GM06990 (cell line): ENCODE measurements around the gene TCOF1.
A peak's percentile ranks its signal among the peaks of the same experiment; 100 is the strongest.

Experiments
- DNase-seq: peaks from one replicate; pipeline ENCODE4 v3.0.0-alpha.2; 2011; ENCODE audit not compliant: insufficient read length; ENCODE audit errors: extremely low read depth
- H3K27me3 ChIP-seq: replicated peaks from 2 replicates; pipeline ENCODE4 v1.6.0; 2011; ENCODE audit warnings: low read length; ENCODE audit not compliant: control insufficient read depth, insufficient read depth
- H3K36me3 ChIP-seq: 2 replicates; pipeline ENCODE4 v1.5.1; 2011; ENCODE audit warnings: low read length; ENCODE audit not compliant: control insufficient read depth, insufficient read depth
- H3K4me3 ChIP-seq: replicated peaks from 2 replicates; pipeline ENCODE4 v1.5.1; 2011; ENCODE audit warnings: low read depth, mild to moderate bottlenecking, control low read depth, low read length
- CTCF ChIP-seq: IDR thresholded peaks from 2 replicates; pipeline ENCODE4 v1.5.1; 2011; ENCODE audit warnings: low read length, control low read depth, mild to moderate bottlenecking, inconsistent platforms; ENCODE audit not compliant: insufficient read depth, poor library complexity, severe bottlenecking

The TCOF1 gene

DNA sequence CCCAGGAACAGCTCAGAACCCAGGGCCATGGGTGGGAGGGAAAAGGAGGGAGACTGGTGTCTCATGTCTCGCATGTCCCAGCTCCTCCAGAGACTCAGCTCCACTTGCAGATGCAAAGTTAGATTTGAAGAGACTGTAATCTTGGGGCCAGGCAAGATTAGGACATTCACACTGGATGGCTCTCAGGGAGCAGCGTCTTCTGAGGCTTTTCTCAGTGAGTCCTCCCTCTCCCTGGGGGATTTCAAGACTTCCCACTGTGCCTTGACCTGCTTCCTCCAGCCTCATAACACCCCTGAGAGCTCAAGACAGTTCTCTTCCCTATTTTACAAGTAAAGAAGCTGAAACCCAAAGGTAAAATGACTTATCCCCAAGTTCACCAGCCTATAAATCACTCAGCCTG is 10.5 kb upstream of the TCOF1 start:
- TF ChIP-seq CTCF, result no peak
- no peak for DNase-seq
- Histone ChIP-seq H3K36me3 (no peaks in the 10 kb centered on the region), H3K27me3 (no peaks in the 10 kb centered on the region), H3K4me3 (no peak overlapping the region)

- no peak for DNase-seq
- Histone ChIP-seq H3K36me3 (no peaks in the 10 kb centered on the region), H3K27me3 (no peaks in the 10 kb centered on the region), H3K4me3 (no peak overlapping the region)
- no peak for TF ChIP-seq CTCF
These were observed 10.0 kb upstream of the TCOF1 start for GRCh38 chr5:150347451-150347850.

- Histone ChIP-seq H3K36me3 (no peaks in the 10 kb centered on the region), H3K27me3 (no peaks in the 10 kb centered on the region), H3K4me3 (no peak overlapping the region)
- TF ChIP-seq CTCF, result no peak
- DNase-seq, result no peak
These were observed 7.7 kb upstream of the TCOF1 start for GRCh38 chr5:150349681-150350275.

DNA sequence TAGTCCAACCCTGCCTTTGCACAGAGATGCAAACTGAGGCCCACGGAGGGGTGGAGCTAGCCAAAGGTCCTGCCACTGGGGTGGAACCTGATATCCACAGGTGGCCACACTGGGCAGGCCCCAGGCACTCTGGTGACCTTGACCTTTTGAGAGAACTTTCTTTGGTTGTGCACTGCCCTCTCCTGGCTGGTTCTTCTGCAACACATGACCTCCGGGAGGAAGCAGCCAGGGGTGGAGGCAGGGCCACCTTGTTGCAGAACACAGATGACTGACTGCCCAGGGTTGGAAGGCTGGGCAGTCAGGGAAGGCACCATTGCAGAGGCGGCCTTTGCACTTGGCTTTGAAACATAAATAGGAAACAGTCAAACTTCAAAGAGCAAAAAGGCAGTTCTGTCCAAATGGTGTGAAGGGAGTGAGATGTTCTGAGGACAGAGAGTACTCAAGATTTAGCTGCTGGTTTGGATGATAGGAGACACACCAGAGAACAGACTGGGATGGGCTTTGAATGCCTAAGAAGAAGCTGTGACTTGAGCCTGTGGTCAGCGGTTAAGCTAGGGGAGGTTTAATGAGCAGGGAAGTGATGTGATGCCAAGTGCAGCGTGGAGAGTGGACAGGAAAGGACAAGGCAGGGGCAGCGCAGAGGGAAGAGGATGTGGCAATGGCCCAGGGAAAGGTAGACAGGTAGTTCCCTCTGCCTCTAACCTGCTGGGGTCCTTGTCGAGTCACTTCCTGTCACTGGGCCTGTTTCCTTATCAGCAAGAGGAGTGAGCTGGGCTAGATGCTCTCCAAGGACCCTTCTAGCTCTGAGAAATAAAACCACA is 6.8 kb upstream of the TCOF1 start:
- TF ChIP-seq CTCF, result peak; percentile 73
- no peaks in the 10 kb centered on the region for H3K36me3 ChIP-seq
- DNase-seq, result peak; percentile 41
- no peaks in the 10 kb centered on the region for H3K27me3 ChIP-seq
- H3K4me3 ChIP-seq, result no peak overlapping the region

DNA sequence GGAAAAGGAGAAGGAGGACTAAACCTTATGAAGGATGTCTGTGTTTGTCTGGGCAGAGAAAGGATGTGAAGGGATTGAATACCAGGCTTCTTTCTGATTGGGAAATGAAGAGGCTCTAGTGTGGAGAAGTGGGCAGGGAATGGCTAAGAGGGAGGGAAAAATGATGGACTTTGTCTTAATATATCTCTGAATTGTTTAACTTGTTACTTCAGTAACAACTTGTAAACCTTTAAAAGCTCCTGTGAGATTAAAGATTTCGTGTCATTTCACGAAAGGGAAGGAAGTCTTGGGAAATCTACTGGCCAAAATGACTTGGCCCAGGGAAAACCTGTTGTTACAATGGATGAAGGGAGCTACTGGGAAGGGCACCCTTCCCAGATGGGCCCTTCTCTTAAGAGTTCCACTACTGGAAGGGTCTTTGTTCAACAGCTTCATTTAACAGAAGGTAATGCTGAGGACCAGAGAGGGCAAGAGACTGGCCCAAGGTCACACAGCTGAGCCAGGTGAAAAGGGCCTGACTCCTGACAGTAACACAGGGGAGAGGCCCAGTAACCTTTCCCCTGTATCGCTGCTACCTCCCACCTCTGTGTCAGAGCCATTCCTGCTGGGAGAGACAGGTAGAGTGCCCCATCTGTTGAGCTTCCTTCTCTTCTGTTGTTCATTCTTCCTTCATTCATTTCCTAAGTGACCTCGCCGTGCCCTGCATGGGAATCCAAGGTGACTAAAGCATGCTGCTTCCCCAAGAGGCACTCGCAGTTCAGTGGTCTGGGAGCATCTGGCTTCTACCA is 5.1 kb upstream of the TCOF1 start:
- Histone ChIP-seq H3K4me3 (no peak overlapping the region), H3K36me3 (no peaks in the 10 kb centered on the region), H3K27me3 (no peaks in the 10 kb centered on the region)
- no peak for DNase-seq
- TF ChIP-seq CTCF, result no peak
